Measurements from ENCODE around the gene CTNNBL1.

CTNNBL1 gene

DNA sequence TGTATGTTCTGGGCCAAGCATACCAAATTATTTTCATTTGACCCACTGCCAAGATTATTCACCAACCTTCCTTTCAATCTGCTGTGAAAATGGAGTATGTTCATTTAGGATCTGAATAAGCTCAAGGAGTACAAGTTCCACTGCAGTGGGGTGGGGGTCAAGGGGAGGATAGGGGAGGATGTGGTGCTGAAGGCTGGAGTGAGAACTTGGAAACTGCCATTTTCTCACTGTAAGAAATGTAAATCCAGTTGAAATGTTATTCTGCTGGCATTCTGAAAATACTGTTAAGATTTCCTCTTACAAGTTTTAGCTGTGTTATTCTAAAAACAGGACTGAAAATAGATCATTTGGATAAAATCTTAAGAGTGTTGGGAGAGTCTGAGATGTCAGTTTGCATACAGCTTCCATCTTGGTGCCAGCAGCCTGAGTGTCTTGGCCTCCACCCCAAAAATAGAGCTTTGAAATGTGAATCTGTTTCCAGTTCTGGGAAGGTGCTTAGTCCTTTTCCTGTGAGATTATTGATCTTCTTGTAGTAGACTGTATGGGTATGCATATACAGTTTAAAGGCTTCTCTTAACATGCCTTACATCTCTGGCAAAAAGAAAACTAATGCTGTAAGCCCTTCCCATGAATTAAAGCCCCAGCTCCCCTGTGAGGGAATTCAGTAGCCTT is 84.3 kb downstream of the CTNNBL1 start:
- DNase-seq = no peak

- no peak for DNase-seq
Observed at GRCh38 chr20:37781626-37782025, 87.8 kb downstream of the CTNNBL1 start.

DNA sequence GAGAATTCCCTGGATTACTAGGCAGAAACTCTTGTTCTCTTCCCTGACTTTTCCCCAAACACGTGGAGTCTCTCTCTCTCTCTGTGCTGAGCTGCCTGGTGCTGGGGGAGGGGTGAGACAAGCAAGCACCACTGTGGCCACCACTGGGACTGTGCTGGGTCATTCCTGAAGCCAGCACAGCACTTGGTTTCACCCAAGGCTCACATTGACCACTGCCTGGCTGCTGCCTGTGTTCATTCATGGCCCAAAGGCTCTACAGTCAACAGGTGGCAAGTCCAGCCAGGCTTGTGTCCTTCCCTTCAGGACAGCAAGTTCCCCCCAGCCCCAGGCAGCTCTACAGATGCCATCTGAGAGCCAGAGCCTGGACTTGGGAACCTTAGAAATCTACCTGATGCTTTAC is 92.2 kb downstream of the CTNNBL1 start:
- no peak for DNase-seq

- DNase-seq = no peak
Observed at GRCh38 chr20:37789408-37789807, 95.6 kb downstream of the CTNNBL1 start.

- DNase-seq = no peak
Observed at GRCh38 chr20:37790900-37791299, 97.1 kb downstream of the CTNNBL1 start.

GRCh38 chr20:37796121-37796520 is 102.3 kb downstream of the CTNNBL1 start:
- no peak for DNase-seq

DNA sequence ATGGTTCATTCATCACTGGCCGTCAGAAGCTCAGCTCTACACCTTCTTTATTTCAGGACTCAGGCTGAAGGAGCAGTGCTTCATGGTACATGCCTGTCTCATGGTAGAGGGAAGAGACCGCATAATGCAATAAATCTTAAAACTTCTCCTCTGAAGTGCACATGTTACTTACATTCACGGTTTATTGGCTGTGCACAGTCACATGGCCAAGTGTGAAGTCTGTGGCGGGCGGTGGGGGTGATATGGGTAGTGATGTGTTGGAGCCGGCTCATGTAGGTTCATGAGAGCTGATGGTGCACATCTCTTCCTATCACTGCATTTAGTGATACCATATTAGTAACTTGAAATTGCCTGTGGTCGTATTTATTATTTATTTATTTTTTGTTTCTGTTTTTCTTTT is 102.9 kb downstream of the CTNNBL1 start:
- DNase-seq = no peak

DNA sequence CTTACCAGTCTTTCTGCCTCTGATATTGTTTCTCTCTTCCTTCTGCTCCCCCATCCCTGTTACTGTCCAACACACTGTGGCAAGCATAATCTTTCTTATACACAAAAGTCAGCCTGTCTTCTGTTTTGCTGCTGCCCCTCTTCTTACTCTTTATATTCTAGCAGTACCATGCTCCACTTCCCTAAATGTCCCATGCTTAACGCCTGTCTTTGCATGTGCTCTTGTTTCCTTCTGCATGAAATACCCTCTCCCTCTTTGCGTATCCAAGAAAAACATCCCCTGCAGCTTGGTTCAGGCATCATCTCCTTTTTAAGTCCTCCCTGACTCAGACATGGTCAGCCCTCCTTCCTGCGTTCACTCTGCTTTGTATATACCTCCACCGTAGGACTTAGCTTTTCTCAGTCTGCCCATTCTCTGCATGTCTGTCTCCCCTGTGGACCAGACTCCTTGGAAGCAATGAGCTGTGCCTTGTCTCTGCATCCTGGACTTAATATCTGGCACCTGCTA is 103.9 kb downstream of the CTNNBL1 start:
- DNase-seq = no peak

GRCh38 chr20:37798312-37798711 is 104.5 kb downstream of the CTNNBL1 start:
- no peak for DNase-seq

GRCh38 chr20:37800618-37801017 is 106.8 kb downstream of the CTNNBL1 start:
- no peak for DNase-seq

DNA sequence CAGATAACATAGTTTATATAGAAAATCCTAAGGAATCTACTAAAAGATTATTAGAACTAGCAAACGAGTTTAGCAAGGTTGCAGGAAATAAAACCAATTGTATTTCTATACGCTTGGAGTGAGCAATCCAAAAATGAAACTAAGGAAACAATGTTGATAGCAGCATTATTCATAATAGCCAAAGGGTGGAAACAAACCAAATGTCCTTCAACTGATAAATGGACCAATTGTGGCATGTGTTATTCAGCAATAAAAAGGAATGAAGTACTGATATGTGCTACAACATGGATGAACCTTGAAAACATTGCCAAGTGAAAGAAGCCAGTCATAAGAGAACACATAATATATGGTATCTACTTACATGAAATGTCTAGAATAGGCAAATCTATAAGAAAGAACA is 108.1 kb downstream of the CTNNBL1 start:
- no peak for DNase-seq

DNA sequence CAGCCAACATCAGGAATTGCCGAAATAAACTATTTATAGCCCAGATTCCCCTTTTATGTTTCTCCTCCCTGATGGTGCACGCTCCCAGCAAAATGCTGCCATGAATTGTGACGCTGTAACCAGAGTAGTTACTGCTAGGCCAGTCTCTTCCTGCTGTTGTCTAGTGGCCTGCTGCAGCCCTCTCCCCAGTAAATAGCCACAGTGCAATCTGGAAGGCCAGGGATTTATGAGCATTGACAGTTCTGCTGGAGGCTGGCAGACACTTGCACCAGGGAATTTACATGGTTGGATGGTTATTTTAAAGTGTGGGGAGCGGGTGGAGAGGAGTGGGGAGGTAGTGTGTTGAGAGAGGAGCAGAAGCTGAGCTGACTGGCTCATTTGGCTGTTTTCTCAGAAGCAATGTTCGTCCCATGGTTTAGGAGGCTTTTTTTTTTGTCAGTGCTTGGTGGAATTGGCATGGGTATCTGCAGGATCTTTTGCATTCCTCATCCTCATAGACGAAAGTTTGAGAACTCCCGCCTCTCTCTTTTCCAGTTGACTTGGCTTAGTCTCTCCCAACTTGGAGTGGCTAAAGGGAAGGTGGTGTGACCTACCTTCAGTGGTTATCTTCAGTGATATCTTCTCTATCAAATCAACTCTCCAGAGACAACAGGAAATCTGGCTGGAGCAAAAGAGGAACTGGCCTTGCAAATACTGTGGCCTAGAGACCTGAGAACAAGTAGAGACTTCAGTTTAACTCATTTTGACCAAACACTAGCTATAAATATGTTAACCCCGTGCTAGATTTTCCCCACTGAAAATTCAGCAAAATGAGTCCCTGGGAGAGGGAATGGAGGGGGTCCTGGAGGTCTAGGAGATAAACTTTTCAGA is 109.8 kb downstream of the CTNNBL1 start:
- no peak for DNase-seq

DNA sequence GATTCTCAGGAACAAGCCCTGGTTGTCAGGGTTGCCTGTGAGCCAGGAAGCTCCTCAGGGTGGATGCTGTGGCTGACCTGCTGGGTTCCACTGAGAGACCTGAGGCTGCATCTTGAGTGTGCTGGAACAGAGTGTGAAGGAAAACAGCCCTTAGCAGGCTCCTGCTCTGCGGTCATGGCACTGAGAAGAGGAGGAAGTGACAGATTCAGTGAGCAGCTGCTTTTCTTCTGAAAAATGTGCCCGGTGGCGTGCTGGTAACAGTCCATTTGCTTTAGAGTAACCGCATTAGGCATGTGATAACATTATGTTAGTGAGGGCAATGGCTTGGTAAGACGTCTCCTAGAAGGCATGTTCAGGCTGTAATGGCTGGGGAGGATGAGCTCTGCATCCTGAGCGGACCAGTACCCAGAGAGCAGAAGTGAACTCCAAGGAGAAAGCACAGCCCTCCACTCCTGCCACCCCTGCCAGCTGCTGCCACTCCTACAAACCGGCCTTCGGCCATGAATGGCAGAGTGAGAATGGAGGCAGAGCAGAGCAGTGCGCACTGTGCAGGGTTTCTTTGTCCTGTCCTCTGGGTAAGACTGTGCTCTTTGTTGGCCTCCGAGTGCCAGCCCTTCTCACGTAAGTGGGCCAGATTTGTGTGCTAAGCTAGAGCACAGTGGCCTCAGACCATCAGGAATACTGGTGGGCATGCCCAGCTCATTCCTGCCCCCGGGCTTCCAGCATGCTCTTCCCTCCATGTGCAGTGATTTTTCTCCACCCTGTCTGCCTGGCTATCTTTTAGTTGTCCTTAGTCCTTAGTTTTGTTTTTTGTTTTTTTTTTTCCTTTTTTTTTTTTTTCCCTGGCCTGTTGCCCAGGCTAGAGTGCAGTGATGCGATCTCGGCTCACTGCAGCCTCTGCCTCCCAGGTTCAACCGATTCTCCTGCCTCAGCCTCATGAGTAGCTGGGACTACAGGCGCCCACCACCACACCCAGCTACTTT is 111.0 kb downstream of the CTNNBL1 start:
- DNase-seq = no peak

GRCh38 chr20:37807471-37808232 is 113.8 kb downstream of the CTNNBL1 start:
- DNase-seq = no peak

DNA sequence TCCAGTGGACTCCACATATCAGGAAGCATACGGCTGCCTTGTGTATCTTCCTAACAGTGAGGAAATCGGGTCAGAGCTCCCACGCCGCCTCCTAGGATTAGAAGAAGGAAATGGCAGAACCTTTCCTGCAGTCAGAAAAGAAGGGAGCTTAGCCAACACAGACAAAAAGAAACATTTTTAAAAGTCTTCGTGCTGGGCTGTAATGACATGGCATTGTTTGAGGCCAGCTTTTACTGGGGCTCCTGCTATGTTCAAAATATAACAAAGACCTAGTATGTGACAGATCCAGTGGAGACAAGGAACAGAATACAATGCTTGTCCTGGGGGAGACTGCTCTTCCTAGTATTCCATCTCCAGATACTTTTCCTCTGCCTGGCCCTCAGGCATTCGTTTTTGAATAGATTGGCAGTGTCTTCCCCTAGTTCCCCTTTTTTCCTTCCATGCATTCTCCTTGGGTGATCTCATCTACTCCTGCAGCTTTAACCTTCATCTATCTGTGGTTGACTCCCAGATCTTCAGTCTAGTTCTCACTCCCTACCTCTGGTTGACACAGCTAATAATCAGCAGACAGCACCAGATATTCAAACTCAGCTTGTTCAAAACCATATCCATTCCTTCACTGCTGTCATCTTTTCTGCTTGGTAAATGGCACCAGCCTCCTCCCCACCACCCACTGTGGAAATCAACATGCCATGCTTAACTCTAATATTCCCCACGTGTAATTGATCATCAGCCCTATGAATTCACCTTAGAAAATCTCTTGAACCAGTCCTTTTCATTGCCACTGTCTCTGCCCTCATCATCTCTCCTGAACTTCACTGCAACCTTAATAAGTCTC is 114.6 kb downstream of the CTNNBL1 start:
- no peak for DNase-seq

DNA sequence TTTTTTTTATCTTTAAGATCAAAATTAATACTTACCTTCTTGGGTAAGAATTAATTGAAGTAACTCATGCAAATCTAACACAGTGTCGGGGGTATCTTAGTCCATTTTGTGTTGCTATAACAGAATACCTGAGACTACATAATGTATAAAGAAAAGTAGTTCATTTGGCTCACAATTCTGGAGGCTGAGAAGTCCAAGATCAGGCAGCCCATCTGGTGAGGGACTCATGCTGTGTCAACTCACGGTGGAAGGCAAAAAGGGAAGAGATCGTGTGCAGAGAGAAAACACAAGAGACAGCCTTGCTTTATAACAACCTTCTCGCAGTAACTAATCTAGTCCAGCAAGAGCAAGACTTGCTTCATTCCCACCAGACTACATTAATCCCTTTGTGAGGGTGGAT is 116.2 kb downstream of the CTNNBL1 start:
- DNase-seq = no peak

DNA sequence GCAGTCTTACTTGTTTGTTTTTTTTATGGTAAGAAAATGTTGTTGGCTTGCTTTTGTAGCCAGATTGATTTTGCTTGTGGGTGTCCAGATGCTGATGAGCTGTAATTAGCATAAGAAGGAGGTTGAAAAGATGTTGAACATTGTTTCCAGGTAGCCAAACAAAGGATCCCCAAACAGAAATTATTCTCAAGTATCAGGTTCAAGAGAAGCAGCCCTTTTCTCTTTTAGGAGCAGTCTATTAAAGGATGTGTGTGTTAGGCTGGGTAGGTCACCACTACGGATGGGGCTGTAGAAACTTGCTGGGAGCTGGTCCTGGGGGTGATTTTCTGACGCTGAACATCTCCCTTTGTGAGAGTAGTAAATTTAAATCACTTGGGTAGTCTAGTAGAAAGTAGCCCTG is 122.2 kb downstream of the CTNNBL1 start:
- no peak for DNase-seq

- no peak for DNase-seq
Observed at GRCh38 chr20:37816726-37817125, 122.9 kb downstream of the CTNNBL1 start.

- DNase-seq = no peak
Observed at GRCh38 chr20:37821696-37822095, 127.9 kb downstream of the CTNNBL1 start.

GRCh38 chr20:37822141-37822601 is 128.3 kb downstream of the CTNNBL1 start:
- no peak for DNase-seq
